DMS53 treated with DMSO at 0.1 percent for 48 hours (cell line): ENCODE data around the gene MINAR2.

Source experiments
- DNase-seq: peaks from one replicate; lab custom pipeline; 2025; ENCODE audit not compliant: unreplicated experiment; lab: John Stamatoyannopoulos, UW

Gene MINAR2

DNA sequence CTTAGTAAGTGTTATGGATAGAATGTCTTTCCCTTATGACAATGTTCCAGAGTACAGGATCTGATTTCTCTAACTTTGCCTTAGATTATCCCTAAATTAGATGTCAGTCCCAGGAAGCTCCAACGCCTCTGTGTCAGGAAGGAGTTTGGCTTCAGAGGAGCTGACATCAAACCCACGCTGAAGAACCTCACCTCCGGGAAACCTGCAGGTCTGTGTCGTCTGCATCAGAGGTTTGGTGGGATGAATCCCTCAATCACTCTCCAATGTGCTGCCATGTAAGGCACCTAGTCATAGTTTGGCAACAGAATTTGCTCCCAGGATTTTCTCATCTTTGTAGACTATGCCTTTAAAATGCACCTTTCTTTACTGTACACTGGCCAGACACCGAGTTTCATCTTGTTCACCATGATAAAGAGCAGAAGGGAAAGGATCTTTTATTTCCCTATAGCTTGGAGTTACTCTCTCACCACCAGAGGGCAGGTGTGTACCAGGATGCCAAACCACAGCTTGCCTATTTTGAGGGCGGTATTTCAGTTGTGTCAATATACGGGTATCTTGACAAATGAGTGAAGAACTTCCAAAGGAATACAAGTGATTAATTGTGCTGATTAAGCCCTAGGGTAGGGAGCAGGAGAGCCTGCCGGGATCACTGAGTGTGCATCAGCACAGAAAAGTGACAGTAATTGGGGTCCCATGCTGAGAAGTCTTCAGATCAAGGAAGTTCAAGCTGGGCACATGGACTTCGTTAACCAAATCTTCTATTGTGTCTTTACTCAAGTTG lies 23.4 kb downstream of the MINAR2 start:
- DNase-seq: peak; percentile 62

DNA sequence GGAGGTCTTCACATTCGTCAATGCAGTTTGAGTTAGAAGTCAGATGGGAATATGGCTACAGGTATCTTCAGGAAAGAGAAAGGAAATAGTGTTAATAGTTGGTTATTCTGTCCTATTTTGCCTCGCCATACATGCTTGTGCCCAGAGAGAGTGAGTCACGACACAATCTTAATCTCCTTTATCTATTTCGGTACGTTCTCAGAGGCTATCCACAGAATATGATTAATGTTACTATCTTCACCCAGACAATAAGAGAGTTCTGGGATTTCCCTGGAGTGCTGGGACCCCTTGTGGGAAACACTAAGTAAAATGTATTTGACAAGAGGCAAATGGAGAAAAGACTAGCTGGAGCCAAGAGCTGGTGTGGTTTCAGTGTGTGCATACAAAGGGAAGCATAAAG lies 25.5 kb downstream of the MINAR2 start:
- DNase-seq: no peak

DNA sequence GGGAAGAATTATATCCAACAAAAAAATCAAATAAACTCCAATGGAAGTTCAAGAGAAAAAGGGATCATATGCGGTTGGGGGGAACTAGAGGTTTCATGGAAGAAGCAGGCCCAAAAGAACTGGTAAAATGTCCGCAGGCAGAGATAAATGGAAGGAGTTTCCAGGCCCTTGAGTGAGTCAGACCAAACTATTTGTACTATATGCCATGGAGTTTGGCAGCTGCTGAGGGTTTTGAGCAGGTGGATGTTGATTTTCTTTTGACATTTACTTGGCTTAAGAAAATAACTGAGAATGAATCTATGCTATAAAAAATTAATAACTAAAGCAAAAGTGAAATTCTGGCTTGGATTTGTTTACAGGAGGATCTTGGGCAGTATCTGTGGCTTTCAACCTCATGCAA lies 33.7 kb downstream of the MINAR2 start:
- DNase-seq: no peak

DNA sequence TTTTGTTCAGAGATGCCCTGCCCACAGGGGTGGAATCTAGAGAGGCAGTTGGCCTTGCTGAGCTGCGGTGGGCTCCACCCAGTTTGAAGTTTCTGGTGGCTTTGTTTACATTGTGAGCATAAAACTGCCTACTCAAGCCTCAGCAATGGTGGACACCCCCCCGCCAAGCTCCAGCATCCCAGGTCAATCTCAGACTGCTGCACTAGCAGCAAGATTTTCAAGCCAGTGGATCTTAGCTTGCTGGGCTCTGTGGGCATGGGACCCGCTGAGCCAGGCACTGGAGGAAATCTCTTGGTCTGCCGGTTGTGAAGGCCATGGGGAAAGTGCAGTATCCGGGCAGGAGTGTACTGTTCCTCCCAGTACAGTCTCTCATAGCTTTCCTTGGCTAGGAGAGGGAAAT lies 55.5 kb downstream of the MINAR2 start:
- no peak for DNase-seq

DNA sequence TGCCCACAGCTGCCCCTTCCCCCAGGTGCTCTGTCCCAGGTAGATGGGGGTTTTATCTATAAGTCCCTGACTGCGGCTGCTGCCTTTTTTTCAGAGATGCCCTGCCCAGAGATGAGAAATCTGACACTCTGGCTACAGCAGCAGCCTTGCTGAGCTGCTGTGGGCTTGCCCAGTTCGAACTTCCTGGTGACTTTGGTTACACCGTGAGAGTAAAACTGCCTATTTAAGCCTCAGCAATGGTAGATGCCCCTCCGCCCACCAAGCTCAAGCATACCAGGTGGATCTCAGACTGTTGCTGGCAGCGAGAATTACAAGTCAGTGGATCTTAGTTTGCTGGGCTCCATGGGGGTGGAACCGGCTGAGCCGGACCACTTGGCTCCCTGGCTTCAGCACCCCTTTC lies 56.8 kb downstream of the MINAR2 start:
- DNase-seq: no peak

DNA sequence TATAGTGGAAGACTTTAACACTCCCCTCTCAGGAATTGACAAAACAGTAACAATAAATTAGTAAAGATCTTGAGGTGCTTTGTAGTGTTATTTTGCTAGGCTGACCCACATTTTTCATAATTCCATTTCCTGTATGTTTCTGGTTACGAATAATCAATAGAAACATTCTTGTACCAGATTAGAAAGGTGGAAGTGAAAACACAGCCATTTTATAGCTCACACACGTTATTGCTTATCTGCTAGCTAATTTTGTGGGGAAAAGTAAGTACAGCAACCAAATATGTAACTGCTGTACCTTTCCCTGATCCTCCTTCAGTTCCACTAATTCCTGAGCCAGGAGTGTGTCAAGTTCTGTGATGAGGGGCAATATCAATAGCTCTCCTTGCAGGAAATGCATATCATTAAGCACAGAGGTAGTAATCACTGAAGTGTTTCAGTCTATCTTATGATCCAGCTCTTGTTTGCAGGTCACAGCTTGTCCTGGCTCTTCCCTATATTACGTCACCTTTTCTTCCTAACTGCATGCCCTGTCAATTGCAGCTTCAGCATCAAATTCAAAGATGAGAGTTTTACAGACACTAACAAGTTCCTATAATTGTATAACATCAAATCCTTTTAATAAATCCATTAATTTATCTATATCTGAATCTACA lies 59.4 kb downstream of the MINAR2 start:
- DNase-seq: no peak
